OCI-M1 (cell line): Measurements from ENCODE around the gene MBD3L2B.
"Not testable (repeated sequence)": the region's sequence is repeated elsewhere in the genome, so short reads cannot be mapped to it uniquely, and the experiment has no call there.

ENCODE experiments used
- DNase-seq: peaks from one replicate; lab custom pipeline; 2025; lab: John Stamatoyannopoulos, UW

MBD3L2B gene

DNA sequence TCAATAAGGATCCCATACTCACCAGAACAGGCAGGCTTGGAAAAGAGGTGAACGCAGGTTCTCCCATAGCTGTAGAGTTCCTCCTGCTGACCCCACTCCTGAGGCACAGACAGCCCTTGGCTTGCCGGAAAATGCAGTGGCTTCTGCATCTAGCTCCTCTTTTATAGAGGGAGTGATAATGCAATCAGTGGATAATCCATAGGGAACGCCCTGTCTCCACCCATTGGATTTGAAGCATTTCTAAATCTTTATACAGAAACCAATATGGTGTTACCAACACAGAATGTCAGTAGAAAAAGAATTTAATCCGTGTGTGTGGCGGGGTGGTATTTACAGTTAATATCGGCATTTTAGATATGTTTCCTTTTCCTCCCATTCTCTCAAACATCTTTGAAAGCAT lies at the start of gene MBD3L2B:
Gene MBD3L2B (minus strand): TSS at position 101 of the 400 bp plus-strand sequence. CDS start 34 bp downstream, at position 67.
- DNase-seq, result not testable (repeated sequence)

DNA sequence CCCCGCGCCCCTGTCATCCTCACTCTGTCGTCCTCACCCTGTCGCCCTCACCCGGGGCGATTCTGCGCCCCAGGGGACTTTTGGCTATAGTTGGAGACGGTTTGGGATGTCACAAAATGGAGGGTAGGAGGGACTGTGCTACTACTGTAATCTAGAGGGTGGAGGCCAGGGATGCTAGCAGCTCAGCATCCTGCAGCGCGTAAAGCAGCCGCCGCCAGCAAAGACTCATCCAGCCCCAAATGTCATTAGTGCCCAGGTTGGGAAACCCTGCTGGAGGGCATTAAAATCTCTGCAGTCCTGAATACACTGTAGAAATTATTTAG lies 48.6 kb upstream of the MBD3L2B start:
- no peak for DNase-seq

DNA sequence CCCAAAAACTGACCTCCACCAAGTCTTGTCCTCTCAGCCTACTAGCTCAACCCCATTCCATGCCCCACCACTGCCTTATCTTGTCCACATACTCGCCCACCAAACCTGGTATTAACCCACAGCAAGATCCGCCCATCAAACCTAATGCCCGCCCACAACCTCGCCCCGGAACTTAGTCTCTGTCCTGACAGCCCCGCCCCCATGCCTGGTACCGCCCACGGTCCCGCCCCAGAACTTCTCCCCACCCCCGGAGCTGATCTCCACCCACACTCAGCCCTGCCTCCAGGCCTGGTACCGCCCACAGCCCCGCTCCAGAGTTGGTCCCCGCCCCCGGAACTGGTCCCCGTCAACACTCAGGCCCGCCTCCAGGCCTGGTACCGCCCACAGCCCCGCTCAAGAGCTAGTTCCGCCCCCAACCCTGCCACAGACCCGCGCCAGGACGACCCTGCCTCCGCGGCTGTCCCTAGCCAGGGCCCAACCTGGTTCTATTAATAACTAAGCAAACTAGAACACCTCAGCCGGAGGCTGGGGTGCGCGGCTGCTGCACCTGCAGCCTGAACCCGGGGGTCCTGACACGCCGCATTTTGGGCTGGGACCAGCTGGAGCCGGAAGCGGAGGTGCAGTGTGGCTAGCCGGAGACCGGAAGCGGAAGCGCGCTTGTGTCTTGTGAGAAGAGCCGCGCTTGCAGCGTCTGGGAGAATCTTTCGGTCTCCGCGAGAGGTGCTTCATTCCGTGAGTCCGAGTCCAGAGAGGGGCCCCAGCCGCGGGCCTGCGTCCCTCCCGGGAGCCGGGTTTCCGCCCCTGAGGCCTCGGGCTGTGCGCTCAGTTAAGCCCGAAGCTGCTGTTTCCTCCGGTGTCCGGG lies 48.0 kb upstream of the MBD3L2B start, which contains the start of gene ZNF557:
Gene ZNF557 (plus strand): TSS at position 662 of the 862 bp plus-strand sequence. CDS start 5,372 bp downstream, outside the sequence.
- peak; percentile 95 for DNase-seq

DNA sequence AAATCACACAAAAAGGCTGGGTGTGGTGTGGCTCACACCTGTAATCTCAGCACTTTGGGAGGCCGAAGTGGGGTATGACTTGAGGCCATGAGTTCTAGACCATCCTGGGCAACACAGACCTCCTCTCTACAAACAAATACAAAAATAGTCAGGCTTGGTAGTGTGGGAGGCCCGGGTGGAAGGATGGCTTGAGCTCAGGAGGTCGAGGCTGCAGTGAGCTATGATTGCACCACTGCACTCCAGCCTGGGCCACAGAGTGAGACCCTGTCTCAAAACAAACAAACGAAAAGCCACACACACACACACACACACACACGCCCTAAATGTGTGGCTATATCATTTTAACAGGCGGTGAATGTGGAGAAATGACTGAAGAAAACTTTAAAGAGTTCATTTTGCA lies 47.4 kb upstream of the MBD3L2B start:
- no peak for DNase-seq

DNA sequence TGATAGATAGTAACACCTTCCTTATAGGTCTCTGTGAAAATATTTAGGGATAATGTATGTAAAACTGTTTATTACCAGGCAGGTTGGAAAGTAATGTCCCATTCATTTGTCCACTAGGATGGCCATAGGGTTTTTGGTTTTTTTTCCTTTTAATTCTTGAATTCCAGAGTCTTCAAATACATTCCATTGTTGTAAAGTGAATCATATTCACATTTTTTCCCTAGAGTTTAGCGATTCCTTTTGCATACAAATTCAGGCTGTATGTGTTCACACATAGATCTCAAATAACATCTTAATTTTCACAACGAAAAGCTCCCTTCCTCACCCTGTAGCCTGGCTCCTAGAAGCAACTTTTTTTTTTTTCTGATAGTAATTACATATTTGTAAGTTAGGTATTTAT lies 46.5 kb upstream of the MBD3L2B start:
- no peak for DNase-seq

DNA sequence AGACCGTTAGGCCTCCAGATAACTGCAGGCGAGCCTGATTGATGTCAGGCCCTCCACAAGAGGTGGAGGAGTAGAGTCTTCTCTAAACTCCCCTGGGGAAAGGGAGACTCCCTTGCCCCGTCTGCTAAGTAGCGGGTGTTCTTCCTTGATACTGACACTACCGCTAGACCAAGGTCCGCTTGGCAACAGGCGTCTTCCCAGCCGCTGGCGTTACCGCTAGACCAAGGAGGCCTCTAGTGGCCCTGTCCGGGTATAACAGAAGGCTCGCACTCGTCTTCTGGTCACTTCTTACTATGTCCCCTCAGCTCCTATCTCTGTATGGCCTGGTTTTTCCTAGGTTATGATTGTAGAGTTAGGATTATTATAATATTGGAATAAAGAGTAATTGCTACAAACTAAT lies 45.9 kb upstream of the MBD3L2B start:
- DNase-seq, result not testable (repeated sequence)

DNA sequence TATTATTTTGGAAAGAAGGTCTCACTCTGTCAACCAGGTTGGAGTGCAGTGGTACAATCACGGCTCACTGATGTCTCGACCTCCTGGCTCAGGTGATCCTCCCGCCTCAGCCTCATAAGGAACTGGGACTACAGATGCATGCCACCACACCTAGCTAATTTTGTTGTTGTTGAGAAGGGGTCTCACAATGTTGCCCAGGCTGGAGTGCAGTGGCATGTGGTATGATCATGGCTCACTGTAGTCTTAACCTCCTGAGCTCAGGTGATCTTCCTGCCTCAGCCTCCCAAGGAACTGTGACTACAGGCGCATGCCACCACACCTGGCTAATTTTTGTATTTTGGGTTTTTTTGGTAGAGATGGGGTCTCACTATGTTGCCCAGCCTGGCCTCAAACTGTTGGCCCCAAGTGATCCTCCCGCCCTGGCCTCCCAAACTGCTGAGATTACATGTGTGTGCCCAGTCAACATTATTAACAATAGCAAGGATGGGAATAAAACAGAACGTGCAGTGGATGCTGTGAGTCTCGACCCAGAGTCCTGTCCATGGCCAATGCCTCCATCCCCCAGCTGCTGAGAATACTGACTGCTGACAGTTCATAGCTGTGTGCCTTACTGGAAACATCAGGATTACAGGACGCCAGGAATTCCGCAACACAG lies 42.7 kb upstream of the MBD3L2B start:
- DNase-seq, result no peak

DNA sequence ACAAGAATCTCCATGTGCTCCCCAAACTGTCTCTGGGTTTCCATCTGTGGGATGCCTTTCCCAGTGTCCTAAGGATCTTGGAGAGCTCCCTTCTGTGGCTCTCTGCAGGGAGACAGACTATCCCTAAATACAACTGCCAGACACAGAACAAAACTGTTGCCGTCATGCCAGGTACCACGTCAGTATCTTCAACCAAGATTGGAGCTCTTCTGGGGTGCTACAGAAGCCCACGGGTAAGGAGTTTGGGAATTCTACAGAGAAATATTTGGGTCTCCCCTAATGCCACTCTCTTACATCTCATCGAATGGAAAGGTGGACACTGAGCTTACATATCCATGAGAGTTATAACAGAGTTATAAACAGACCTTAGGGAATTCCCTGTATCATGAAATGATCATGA lies 42.1 kb upstream of the MBD3L2B start:
- no peak for DNase-seq

DNA sequence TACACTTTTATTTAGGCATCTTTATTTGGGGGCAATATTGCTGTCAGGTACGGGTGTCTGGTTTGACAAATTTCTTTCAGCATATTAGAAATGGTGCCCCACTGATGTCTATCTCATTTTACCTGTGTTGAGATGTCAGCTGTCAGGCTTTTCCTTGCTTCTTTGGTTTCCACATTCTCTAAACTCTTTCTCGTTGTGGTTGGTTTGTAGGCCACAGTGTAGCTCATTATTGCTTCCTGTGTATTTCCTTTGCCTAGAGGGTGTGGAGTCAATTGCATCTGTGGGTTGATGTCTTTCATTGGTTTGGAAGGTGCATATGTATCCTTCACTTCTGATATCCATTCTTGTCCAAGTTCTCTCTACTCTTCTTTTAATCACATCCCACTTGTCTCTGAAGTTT lies 38.7 kb upstream of the MBD3L2B start:
- not testable (repeated sequence) for DNase-seq

DNA sequence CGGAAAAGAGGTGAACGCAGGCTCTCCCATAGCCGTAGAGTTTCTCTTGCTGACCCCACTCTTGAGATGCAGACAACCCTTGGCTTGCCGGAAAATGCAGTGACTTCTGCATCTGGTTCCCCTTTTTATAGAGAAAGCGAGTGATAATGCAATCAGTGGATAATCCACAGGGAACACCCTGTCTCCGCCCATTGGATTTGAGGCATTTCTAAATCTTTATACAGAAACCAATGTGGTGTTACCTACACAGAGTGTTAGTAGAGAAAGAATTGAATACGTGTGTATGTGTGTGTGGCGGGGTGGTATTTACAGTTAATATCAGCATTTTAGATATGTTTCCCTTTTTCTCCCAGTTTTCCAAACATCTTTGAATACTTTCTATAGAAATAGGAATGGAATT lies 37.3 kb upstream of the MBD3L2B start, which contains the start of gene MBD3L3:
Gene MBD3L3 (minus strand): TSS at position 101 of the 400 bp plus-strand sequence. CDS start 71 bp downstream, at position 30.
- not testable (repeated sequence) for DNase-seq

DNA sequence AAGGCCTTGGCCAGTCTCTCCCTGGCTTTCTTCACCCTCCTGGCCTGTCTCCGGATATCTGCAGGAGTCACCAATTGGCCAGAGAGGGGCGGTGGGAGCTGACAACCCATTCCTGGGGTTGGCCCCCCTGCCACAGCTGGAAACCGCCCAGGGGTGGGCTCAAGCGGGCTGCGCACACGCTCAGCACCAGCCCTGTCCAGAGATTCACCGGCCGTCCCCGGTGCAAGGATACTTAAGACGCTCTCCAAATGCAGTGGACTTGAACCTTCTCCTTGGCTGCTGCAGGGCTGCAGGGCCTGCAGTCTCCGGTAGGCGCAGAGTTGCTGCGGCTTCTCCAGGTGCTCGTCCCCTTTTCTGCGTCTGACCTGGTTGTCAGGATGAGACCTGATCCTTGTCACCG lies 35.1 kb upstream of the MBD3L2B start:
- DNase-seq, result not testable (repeated sequence)

DNA sequence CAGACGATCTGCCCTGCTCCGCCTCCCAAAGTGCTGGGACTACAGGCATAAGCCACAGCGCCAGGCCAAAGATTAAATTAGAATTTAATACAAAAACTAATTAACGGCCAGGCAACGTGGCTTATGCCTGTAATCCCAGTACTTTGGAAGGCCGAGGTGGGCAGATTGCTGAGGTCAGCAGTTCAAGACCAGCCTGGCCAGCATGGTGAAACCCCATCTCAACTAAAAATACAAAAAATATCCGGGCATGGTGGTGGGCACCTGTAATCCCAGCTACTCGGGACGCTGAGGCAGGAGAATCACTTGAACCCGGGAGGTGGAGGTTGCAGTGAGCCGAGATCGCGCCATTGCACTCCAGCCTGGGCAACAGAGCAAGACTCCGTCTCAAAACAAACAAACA lies 34.4 kb upstream of the MBD3L2B start:
- not testable (repeated sequence) for DNase-seq

DNA sequence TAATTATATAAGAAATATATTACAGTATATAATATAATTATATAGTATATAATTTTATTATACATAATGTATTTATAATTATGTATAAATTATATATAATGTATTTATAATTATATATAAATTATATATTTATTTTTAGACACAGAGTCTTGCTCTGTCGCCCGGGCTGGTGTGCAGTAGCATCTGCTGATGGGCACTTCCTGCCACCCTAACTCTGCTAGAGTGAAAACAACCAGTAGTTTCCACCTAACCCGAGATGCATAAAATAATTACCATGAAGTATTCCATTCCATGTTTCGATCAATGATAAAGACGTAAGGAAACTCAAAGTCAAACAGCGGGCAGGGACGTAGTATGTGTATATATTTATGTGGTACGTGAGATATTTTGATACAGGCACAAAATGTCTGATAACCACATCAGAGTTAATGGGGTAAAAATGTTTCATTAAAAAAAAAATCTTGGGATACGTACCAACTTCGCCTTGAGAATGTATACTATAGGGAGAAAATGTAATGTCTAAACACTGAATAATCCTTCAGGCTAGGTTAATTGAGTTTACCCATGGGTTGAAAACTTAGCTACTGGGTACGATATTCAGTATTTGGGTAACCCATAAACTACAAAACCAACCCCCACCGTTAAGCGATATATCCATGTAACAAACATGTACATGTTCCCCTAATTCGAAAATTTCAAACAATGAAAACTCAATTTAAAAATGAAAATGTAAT lies 33.6 kb upstream of the MBD3L2B start:
- not testable (repeated sequence) for DNase-seq

DNA sequence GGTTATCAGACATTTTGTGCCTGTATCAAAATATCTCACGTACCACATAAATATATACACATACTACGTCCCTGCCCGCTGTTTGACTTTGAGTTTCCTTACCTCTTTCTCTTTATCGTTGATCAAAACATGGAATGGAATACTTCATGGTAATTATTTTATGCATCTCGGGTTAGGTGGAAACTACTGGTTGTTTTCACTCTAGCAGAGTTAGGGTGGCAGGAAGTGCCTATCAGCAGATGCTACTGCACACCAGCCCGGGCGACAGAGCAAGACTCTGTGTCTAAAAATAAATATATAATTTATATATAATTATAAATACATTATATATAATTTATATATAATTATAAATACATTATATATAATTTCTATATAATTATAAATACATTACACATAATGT lies 31.7 kb upstream of the MBD3L2B start:
- DNase-seq, result not testable (repeated sequence)

DNA sequence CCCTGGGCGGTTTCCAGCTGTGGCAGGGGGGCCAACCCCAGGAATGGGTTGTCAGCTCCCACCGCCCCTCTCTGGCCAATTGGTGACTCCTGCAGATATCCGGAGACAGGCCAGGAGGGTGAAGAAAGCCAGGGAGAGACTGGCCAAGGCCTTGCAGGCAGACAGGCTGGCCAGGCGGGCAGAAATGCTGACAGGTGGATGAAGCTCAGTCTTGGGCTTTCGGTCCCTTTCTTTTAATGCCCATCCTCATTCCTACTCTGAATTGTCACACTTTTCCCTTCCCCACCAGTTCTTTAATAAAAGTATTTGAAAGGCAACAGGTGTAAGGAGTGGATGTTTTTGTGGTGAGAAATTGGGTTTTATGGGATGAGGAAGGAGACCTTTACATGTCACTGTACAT lies 30.2 kb upstream of the MBD3L2B start:
- not testable (repeated sequence) for DNase-seq

DNA sequence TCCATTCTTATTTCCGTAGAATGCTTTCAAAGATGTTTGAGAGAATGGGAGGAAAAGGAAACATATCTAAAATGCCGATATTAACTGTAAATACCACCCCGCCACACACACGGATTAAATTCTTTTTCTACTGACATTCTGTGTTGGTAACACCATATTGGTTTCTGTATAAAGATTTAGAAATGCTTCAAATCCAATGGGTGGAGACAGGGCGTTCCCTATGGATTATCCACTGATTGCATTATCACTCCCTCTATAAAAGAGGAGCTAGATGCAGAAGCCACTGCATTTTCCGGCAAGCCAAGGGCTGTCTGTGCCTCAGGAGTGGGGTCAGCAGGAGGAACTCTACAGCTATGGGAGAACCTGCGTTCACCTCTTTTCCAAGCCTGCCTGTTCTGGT lies 27.8 kb upstream of the MBD3L2B start, which contains the start of gene MBD3L2:
Gene MBD3L2 (plus strand): TSS at position 301 of the 400 bp plus-strand sequence. CDS start 53 bp downstream, at position 354.
- DNase-seq, result not testable (repeated sequence)

DNA sequence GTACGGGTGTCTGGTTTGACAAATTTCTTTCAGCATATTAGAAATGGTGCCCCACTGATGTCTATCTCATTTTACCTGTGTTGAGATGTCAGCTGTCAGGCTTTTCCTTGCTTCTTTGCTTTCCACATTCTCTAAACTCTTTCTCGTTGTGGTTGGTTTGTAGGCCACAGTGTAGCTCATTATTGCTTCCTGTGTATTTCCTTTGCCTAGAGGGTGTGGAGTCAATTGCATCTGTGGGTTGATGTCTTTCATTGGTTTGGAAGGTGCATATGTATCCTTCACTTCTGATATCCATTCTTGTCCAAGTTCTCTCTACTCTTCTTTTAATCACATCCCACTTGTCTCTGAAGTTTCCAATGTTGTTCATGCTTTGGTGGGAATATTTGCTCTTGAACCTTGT lies 20.3 kb upstream of the MBD3L2B start:
- DNase-seq, result not testable (repeated sequence)

DNA sequence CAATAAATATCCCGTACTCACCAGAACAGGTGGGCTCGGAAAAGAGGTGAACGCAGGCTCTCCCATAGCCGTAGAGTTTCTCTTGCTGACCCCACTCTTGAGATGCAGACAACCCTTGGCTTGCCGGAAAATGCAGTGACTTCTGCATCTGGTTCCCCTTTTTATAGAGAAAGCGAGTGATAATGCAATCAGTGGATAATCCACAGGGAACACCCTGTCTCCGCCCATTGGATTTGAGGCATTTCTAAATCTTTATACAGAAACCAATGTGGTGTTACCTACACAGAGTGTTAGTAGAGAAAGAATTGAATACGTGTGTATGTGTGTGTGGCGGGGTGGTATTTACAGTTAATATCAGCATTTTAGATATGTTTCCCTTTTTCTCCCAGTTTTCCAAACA lies 18.8 kb upstream of the MBD3L2B start, which contains the start of gene MBD3L4:
Gene MBD3L4 (minus strand): TSS at position 101 of the 400 bp plus-strand sequence. CDS start 35 bp downstream, at position 66.
- DNase-seq, result not testable (repeated sequence)

DNA sequence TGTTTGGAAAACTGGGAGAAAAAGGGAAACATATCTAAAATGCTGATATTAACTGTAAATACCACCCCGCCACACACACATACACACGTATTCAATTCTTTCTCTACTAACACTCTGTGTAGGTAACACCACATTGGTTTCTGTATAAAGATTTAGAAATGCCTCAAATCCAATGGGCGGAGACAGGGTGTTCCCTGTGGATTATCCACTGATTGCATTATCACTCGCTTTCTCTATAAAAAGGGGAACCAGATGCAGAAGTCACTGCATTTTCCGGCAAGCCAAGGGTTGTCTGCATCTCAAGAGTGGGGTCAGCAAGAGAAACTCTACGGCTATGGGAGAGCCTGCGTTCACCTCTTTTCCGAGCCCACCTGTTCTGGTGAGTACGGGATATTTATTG lies 9.0 kb upstream of the MBD3L2B start, which contains the start of gene MBD3L5:
Gene MBD3L5 (plus strand): TSS at position 301 of the 400 bp plus-strand sequence. CDS start 34 bp downstream, at position 335.
- not testable (repeated sequence) for DNase-seq

DNA sequence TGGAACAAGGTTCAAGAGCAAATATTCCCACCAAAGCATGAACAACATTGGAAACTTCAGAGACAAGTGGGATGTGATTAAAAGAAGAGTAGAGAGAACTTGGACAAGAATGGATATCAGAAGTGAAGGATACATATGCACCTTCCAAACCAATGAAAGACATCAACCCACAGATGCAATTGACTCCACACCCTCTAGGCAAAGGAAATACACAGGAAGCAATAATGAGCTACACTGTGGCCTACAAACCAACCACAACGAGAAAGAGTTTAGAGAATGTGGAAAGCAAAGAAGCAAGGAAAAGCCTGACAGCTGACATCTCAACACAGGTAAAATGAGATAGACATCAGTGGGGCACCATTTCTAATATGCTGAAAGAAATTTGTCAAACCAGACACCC lies 7.6 kb upstream of the MBD3L2B start:
- not testable (repeated sequence) for DNase-seq

DNA sequence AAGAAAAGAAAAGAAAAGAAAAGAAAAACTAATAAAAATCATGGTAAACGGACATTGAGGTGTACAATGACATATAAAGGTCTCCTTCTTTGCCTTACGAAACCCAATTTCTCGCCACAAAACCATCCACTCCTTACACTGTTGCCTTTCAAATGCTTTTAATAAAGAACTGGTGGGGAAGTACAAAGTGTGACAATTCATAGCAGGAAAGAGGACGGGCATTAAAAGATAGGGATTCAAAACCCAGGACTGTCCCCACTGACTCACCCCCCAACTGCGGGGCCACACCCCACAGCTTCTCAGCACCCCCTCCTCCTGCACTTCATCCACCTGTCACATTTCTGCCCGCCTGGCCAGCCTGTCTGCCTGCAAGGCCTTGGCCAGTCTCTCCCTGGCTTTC lies 2.4 kb downstream of the MBD3L2B start:
- DNase-seq, result no peak

DNA sequence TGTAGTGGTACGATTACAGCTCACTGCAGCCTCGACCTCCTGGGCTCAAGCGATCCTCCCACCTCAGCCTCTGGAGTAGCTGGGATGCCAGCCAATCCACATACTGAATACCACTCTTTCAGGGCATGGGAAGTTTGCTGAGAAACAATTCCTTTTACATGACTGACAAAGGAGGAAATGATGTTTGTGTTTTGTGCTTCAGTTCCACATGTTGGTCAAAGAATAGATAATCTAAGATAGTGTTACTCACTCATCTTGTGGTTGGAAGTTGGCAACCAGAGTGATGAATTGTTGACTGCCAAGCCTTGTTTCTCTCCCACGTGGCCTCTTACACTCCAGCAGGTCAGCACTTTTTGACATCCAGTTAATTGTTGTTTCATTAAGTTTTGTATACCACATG lies 7.6 kb downstream of the MBD3L2B start:
- DNase-seq, result peak; percentile 41
